HEK293T (cell line): ENCODE data around the gene NSD1.

ENCODE experiments used
- CTCF ChIA-PET: fragments of 350-600 bp; formaldehyde crosslinking; extraction: SDS; loops from one replicate; lab custom pipeline; 2021; ENCODE audit warnings: antibody characterized with exemption, inconsistent platforms; lab: Yijun Ruan, JAX
- POLR2A ChIA-PET: fragments of 350-600 bp; formaldehyde crosslinking; extraction: SDS; loops from one replicate; lab custom pipeline; 2020; ENCODE audit warnings: antibody characterized with exemption, inconsistent platforms; lab: Yijun Ruan, JAX
- DNase-seq: peaks from one replicate; pipeline ENCODE4 v3.0.0; 2012; ENCODE audit warnings: mixed read lengths; ENCODE audit errors: extremely low spot score
- ARNT ChIP-seq: fragments of 450-650 bp; IDR thresholded peaks from 2 replicates; pipeline ENCODE4 v1.6.1; 2017; ENCODE audit warnings: mild to moderate bottlenecking
- BHLHE40 ChIP-seq: fragments of 450-650 bp; IDR thresholded peaks from 2 replicates; pipeline ENCODE4 v1.6.1; 2016; ENCODE audit warnings: mild to moderate bottlenecking, moderate library complexity, borderline replicate concordance
- CTBP1 ChIP-seq: fragments of 450-650 bp; IDR thresholded peaks from 2 replicates; pipeline ENCODE4 v1.6.1; 2016; ENCODE audit warnings: borderline replicate concordance
- ELF4 ChIP-seq: fragments of 450-650 bp; IDR thresholded peaks from 2 replicates; pipeline ENCODE4 v1.6.1; 2017; ENCODE audit warnings: antibody characterized with exemption
- FOXA1 ChIP-seq: fragments of 450-650 bp; IDR thresholded peaks from 2 replicates; pipeline ENCODE4 v1.6.1; 2016; ENCODE audit warnings: mild to moderate bottlenecking
- FOXK2 ChIP-seq: fragments of 450-650 bp; IDR thresholded peaks from 2 replicates; pipeline ENCODE4 v1.6.1; 2016; ENCODE audit warnings: mild to moderate bottlenecking
- FOXM1 ChIP-seq: fragments of 450-650 bp; IDR thresholded peaks from 2 replicates; pipeline ENCODE4 v1.6.1; 2017; ENCODE audit warnings: mild to moderate bottlenecking, borderline replicate concordance
- HDGF ChIP-seq: fragments of 450-650 bp; IDR thresholded peaks from 2 replicates; pipeline ENCODE4 v1.6.1; 2017; ENCODE audit warnings: antibody characterized with exemption, borderline replicate concordance
- L3MBTL2 ChIP-seq: fragments of 450-650 bp; conservative IDR thresholded peaks from 2 replicates; pipeline ENCODE4 v1.6.1; 2016; ENCODE audit warnings: mild to moderate bottlenecking
- LEF1 ChIP-seq: fragments of 450-650 bp; IDR thresholded peaks from 2 replicates; pipeline ENCODE4 v1.6.1; 2017; ENCODE audit warnings: mild to moderate bottlenecking, borderline replicate concordance
- NFRKB ChIP-seq: fragments of 450-650 bp; IDR thresholded peaks from 2 replicates; pipeline ENCODE4 v1.6.1; 2016; ENCODE audit warnings: mild to moderate bottlenecking, moderate library complexity
- PKNOX1 ChIP-seq: fragments of 450-650 bp; IDR thresholded peaks from 2 replicates; pipeline ENCODE4 v1.6.1; 2016
- SP1 ChIP-seq: fragments of 450-650 bp; IDR thresholded peaks from 2 replicates; pipeline ENCODE4 v1.6.1; 2017
- SUZ12 ChIP-seq: fragments of 450-650 bp; IDR thresholded peaks from 2 replicates; pipeline ENCODE4 v1.6.1; 2016; ENCODE audit warnings: mild to moderate bottlenecking
- TARDBP ChIP-seq: fragments of 450-650 bp; IDR thresholded peaks from 2 replicates; pipeline ENCODE4 v1.6.1; 2016
- ZNF384 ChIP-seq: fragments of 450-650 bp; IDR thresholded peaks from 2 replicates; pipeline ENCODE4 v1.6.1; 2016

NSD1 gene

GRCh38 chr5:177309351-177310191 lies 176.0 kb downstream of the NSD1 start:
- POLR2A ChIA-PET, result interaction anchor here (0.6 to 1.9 kb wide), 7 partner anchors 8 to 146 kb away, joined by 3 to 13 read pairs (median 4); partner anchors contain the start of genes GRK6 and LMAN2
- peak; percentile 79 for DNase-seq
- CTCF ChIA-PET, result interaction anchor here (0.6 to 3.0 kb wide), 23 partner anchors 9 to 395 kb away, joined by 3 to 35 read pairs (median 4); partner anchors contain the start of genes LMAN2 and PRR7
- TF ChIP-seq ARNT (peak; percentile 46; the same call in 1 of the 2 replicates), HDGF (0 out of 2 replicates have a peak, but pooled peaks have one; percentile 43), FOXA1 (no peak), SP1 (no peak), PKNOX1 (0 out of 2 replicates have a peak, but pooled peaks have one; percentile 15), ZNF384 (no peak), LEF1 (peak; percentile 8; the same call in 1 of the 2 replicates)

GRCh38 chr5:177310332-177310731 lies 176.8 kb downstream of the NSD1 start:
- no peak for TF ChIP-seq SUZ12
- TF ChIP-seq HDGF, result no peak
- TF ChIP-seq CTBP1, result no peak
- no peak for TF ChIP-seq FOXK2
- no peak for TF ChIP-seq NFRKB
- TF ChIP-seq LEF1, result no peak
- no peak for TF ChIP-seq ELF4
- TF ChIP-seq FOXM1, result no peak
- TF ChIP-seq FOXA1, result no peak
- TF ChIP-seq PKNOX1, result no peak
- TF ChIP-seq BHLHE40, result no peak
- TF ChIP-seq ZNF384, result no peak
- no peak for TF ChIP-seq TARDBP
- no peak for TF ChIP-seq ARNT
- no peak for TF ChIP-seq SP1
- TF ChIP-seq L3MBTL2, result no peak
- CTCF ChIA-PET, result interaction anchor here (0.6 to 3.0 kb wide), 18 partner anchors 9 to 200 kb away, joined by 3 to 35 read pairs (median 5); partner anchors contain the start of genes LMAN2 and PRR7
- no peak for DNase-seq
- POLR2A ChIA-PET, result interaction anchor here (0.6 to 1.9 kb wide), 6 partner anchors 9 to 145 kb away, joined by 3 to 13 read pairs (median 5); partner anchors contain the start of genes GRK6 and LMAN2

- CTCF ChIA-PET, result interaction anchor here (1.1 to 3.0 kb wide), 9 partner anchors 8 to 197 kb away, joined by 3 to 35 read pairs (median 6); partner anchors contain the start of gene PRR7
- no peak for TF ChIP-seq FOXK2
- TF ChIP-seq LEF1, result no peak
- TF ChIP-seq CTBP1, result no peak
- TF ChIP-seq SP1, result no peak
- TF ChIP-seq PKNOX1, result no peak
- TF ChIP-seq ELF4, result no peak
- TF ChIP-seq L3MBTL2, result no peak
- no peak for TF ChIP-seq FOXA1
- POLR2A ChIA-PET, result interaction anchor here (1.1 to 1.9 kb wide), 4 partner anchors 9 to 144 kb away, joined by 4 to 13 read pairs (median 6); partner anchors contain the start of gene LMAN2
- DNase-seq, result no peak
Measured at GRCh38 chr5:177310757-177311391, 177.3 kb downstream of the NSD1 start.

GRCh38 chr5:177311392-177311722 lies 177.8 kb downstream of the NSD1 start:
- DNase-seq, result no peak
- ChIA-PET POLR2A (interaction anchor here (1.4 to 2.3 kb wide), 3 partner anchors 8 to 79 kb away, joined by 5 to 10 read pairs (median 7); partner anchors contain the start of genes PRELID1 and RAB24), CTCF (interaction anchor here (2.4 to 3.0 kb wide), 2 partner anchors 12 to 59 kb away, joined by 10 to 35 read pairs; no protein-coding TSS in a partner anchor)
- TF ChIP-seq NFRKB, result no peak
- no peak for TF ChIP-seq ELF4
- TF ChIP-seq LEF1, result no peak
- no peak for TF ChIP-seq ZNF384
- TF ChIP-seq FOXA1, result no peak
- no peak for TF ChIP-seq BHLHE40
- TF ChIP-seq FOXM1, result no peak
- no peak for TF ChIP-seq SUZ12
- TF ChIP-seq FOXK2, result no peak
- no peak for TF ChIP-seq HDGF
- TF ChIP-seq ARNT, result no peak

GRCh38 chr5:177311723-177312648 lies 178.4 kb downstream of the NSD1 start, which contains the start of gene MXD3:
Gene MXD3, minus strand, starts transcription at chr5:177311898. Its CDS starts 68 bp downstream, at chr5:177311830.
- ChIA-PET CTCF (no interaction called here), POLR2A (interaction anchor here (0.8 to 2.3 kb wide), 15 partner anchors 9 to 281 kb away, joined by 3 to 10 read pairs (median 5); partner anchors contain the start of genes GRK6, LMAN2, PRELID1 and RAB24)

More at GRCh38 chr5:177311723-177312648, 178.4 kb downstream of the NSD1 start, which contains the start of gene MXD3:
- DNase-seq, result peak; percentile 98
- TF ChIP-seq L3MBTL2 (peak; percentile 92), SP1 (no peak), FOXM1 (peak; percentile 95), FOXA1 (no peak)
